K562 (cell line): ENCODE measurements around the gene SPDEF. TPM values are rescaled to one million over a fixed set of nuclear protein-coding genes. Genes with fewer than 3 reads are reported as not detected.

Experiments
- CC2D1A ChIP-seq: fragments of 450-650 bp; IDR thresholded peaks from 2 replicates; pipeline ENCODE4 v1.6.1; 2017; ENCODE audit warnings: mild to moderate bottlenecking
- HDAC1 ChIP-seq, 2 experiments: fragments of 450-650 bp; IDR thresholded peaks; 2 replicates each; pipeline ENCODE4 v1.6.1; 2016 to 2017; ENCODE audit warnings: inconsistent platforms in 1 of 2, mild to moderate bottlenecking in 1 of 2, moderate library complexity in 1 of 2
- HEY1 ChIP-seq: fragments of 250-450 bp; sonication (Bioruptor Pico); IDR thresholded peaks from 2 replicates; pipeline ENCODE4 v1.5.0; 2020; ENCODE audit warnings: mild to moderate bottlenecking, moderate library complexity, borderline replicate concordance
- HLTF ChIP-seq: fragments of 450-650 bp; IDR thresholded peaks from 2 replicates; pipeline ENCODE4 v1.6.1; 2016
- IRF2 ChIP-seq: sonication (generic); formaldehyde crosslinking; IDR thresholded peaks from 2 replicates; pipeline ENCODE4 v1.8.1; 2022; ENCODE audit warnings: mild to moderate bottlenecking, missing genetic modification reagents
- NFATC3 ChIP-seq: fragments of 450-650 bp; IDR thresholded peaks from 2 replicates; pipeline ENCODE4 v1.6.1; 2017; ENCODE audit warnings: mild to moderate bottlenecking
- PATZ1 ChIP-seq: fragments of 250-450 bp; sonication (Bioruptor Pico); IDR thresholded peaks from 2 replicates; pipeline ENCODE4 v1.5.0; 2020; ENCODE audit warnings: mild to moderate bottlenecking, borderline replicate concordance
- POU5F1 ChIP-seq: fragments of 150-350 bp; IDR thresholded peaks from 2 replicates; pipeline ENCODE4 v1.6.1; 2014; ENCODE audit warnings: borderline replicate concordance, low read length, low read depth, mild to moderate bottlenecking; ENCODE audit not compliant: partially characterized antibody
- RB1 ChIP-seq: fragments of 450-650 bp; IDR thresholded peaks from 2 replicates; pipeline ENCODE4 v1.6.1; 2017; ENCODE audit warnings: low read depth, mild to moderate bottlenecking
- SMC3 ChIP-seq: conservative IDR thresholded peaks from 2 replicates; pipeline ENCODE4 v1.6.1; 2011; ENCODE audit warnings: low read depth, low read length, improper control_type of control experiment; ENCODE audit not compliant: insufficient read depth
- SRSF7 ChIP-seq: fragments of 200-400 bp; formaldehyde crosslinking; optimal IDR thresholded peaks from 2 replicates; pipeline ENCODE3; 2017; ENCODE audit warnings: mild to moderate bottlenecking, low read depth, low read length
- ZBTB8A ChIP-seq: fragments of 450-650 bp; IDR thresholded peaks from 2 replicates; pipeline ENCODE4 v1.6.1; 2018; ENCODE audit warnings: mild to moderate bottlenecking, moderate library complexity; ENCODE audit not compliant: partially characterized antibody
- ZNF165 ChIP-seq: fragments of 250-450 bp; sonication (Bioruptor Pico); IDR thresholded peaks from 2 replicates; pipeline ENCODE4 v1.4.0; 2020; ENCODE audit warnings: borderline replicate concordance
- ZNF592 ChIP-seq: fragments of 450-650 bp; IDR thresholded peaks from 2 replicates; pipeline ENCODE4 v1.6.1; 2017; ENCODE audit warnings: antibody characterized with exemption, mild to moderate bottlenecking
- ZNF707 ChIP-seq: fragments of 250-450 bp; sonication (Bioruptor Pico); conservative IDR thresholded peaks from 2 replicates; pipeline ENCODE4 v1.8.0; 2022; ENCODE audit warnings: inconsistent platforms, mild to moderate bottlenecking, moderate library complexity
- polyA plus RNA-seq, 8 experiments: library from polyadenylated mRNA; depleted of rRNA in 4 of 8; stranded (reverse) in 5 of 8; unstranded in 3 of 8; fragments of >200 nt; fragmentation: Nextera tagmentation in 2 of 8; fragmentation: Illumina TruSeq in 1 of 8; extraction: Ambion mirVana in 2 of 8; extraction: Trizol in 1 of 8; gene quantifications; 2 replicates each; pipeline versions ENCODE4 v1.2.1 to v1.2.3, GENCODE V29; 2011 to 2014; ENCODE audit warnings: inconsistent platforms in 1 of 8, missing spikeins in 1 of 8
- total RNA-seq, 7 experiments: library from RNA; depleted of rRNA in 6 of 7; stranded (reverse); fragments of >200 nt in 6 of 7; fragmentation: Illumina TruSeq in 2 of 7; extraction: Trizol in 2 of 7; gene quantifications; 2 replicates each; pipeline versions ENCODE4 v1.2.1 to v1.2.3, GENCODE V29; 2011 to 2021; ENCODE audit warnings: low replicate concordance in 1 of 7
- TF ChIP-seq, protein P1 (sequence below), 2 experiments: IDR thresholded peaks in 1 of 2; conservative IDR thresholded peaks in 1 of 2; 2 replicates each; pipeline ENCODE4 v1.6.1; 2016; ENCODE audit warnings: low read depth in 2 of 2, mild to moderate bottlenecking in 1 of 2, missing compliant biosample characterization in 1 of 2, missing genetic modification characterization in 1 of 2, moderate library complexity in 1 of 2
- TF ChIP-seq, protein P2 (sequence below): fragments of 450-650 bp; IDR thresholded peaks from 2 replicates; pipeline ENCODE4 v1.6.1; 2016

SPDEF gene
- total and polyA plus RNA-seq, 9 of the 15 experiments (the other 6 are each of a cell fraction or from before 2014, with no cell fraction given), result 0.04 to 0.12 (median 0.11) TPM; not detected in 5

- TF ChIP-seq ZBTB8A (no peak), HLTF (no peak), IRF2 (CRISPR knock-in tag) (no peak), CC2D1A (0 out of 2 replicates have a peak, but pooled peaks have one; percentile 34), POU5F1 (no peak), NFATC3 (no peak), SRSF7 (no peak), ZNF165 (CRISPR knock-in tag) (no peak), ZNF707 (CRISPR knock-in tag) (no peak), PATZ1 (CRISPR knock-in tag) (no peak), SMC3 (peak; percentile 87), HEY1 (CRISPR knock-in tag) (no peak), ZNF592 (peak; percentile 17; the same call in 1 of the 2 replicates), RB1 (peak; percentile 98), HDAC1 (IDR thresholded peaks at IDR 0.05) (no peak)
- TF ChIP-seq, protein P1, sequence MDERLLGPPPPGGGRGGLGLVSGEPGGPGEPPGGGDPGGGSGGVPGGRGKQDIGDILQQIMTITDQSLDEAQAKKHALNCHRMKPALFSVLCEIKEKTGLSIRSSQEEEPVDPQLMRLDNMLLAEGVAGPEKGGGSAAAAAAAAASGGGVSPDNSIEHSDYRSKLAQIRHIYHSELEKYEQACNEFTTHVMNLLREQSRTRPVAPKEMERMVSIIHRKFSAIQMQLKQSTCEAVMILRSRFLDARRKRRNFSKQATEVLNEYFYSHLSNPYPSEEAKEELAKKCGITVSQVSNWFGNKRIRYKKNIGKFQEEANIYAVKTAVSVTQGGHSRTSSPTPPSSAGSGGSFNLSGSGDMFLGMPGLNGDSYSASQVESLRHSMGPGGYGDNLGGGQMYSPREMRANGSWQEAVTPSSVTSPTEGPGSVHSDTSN (CRISPR knock-in tag; IDR thresholded peaks at IDR 0.05; ENCODE audit: low read depth), result no peak
- TF ChIP-seq, protein P1 (tag; conservative IDR thresholded peaks at IDR 0.05; ENCODE audit: low read depth), result no peak
- TF ChIP-seq, protein P2, sequence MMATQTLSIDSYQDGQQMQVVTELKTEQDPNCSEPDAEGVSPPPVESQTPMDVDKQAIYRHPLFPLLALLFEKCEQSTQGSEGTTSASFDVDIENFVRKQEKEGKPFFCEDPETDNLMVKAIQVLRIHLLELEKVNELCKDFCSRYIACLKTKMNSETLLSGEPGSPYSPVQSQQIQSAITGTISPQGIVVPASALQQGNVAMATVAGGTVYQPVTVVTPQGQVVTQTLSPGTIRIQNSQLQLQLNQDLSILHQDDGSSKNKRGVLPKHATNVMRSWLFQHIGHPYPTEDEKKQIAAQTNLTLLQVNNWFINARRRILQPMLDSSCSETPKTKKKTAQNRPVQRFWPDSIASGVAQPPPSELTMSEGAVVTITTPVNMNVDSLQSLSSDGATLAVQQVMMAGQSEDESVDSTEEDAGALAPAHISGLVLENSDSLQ, result no peak; the same call in 1 of the 2 replicates
These were observed 29.0 kb downstream of the SPDEF start (continued) for GRCh38 chr6:34526992-34527728.
